ENCODE measurements around the gene DNM2. TPM values are rescaled to one million over a fixed set of nuclear protein-coding genes. Genes with fewer than 3 reads are reported as not detected.

Gene DNM2
- total RNA-seq, 4 donors from 2014 or later: 135 to 322 (median 173) TPM

GRCh38 chr19:10819124-10820060 lies 101.5 kb downstream of the DNM2 start:
- Histone ChIP-seq H3K27me3 (no peaks in the 10 kb centered on the region), H3K36me3 (peaks cover 71% of the 10 kb centered on the region), H3K27ac (no peak overlapping the region), H3K4me3 (no peak overlapping the region), H3K9me3 (no peaks in the 10 kb centered on the region), H3K4me1 (peaks cover 14% of the 10 kb centered on the region)
- no peak for DNase-seq (ENCODE audit: low spot score in 2 of 2)
- TF ChIP-seq EP300 (IDR thresholded peaks at IDR 0.05) (no peak), POLR2AphosphoS5 (IDR thresholded peaks at IDR 0.05) (no peak), POLR2A (IDR thresholded peaks at IDR 0.05) (no peak)
- TF ChIP-seq, protein P1, sequence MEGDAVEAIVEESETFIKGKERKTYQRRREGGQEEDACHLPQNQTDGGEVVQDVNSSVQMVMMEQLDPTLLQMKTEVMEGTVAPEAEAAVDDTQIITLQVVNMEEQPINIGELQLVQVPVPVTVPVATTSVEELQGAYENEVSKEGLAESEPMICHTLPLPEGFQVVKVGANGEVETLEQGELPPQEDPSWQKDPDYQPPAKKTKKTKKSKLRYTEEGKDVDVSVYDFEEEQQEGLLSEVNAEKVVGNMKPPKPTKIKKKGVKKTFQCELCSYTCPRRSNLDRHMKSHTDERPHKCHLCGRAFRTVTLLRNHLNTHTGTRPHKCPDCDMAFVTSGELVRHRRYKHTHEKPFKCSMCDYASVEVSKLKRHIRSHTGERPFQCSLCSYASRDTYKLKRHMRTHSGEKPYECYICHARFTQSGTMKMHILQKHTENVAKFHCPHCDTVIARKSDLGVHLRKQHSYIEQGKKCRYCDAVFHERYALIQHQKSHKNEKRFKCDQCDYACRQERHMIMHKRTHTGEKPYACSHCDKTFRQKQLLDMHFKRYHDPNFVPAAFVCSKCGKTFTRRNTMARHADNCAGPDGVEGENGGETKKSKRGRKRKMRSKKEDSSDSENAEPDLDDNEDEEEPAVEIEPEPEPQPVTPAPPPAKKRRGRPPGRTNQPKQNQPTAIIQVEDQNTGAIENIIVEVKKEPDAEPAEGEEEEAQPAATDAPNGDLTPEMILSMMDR (IDR thresholded peaks at IDR 0.05): no peak
- 94% methylated on average over 26 of the region's 27 CpGs for WGBS

DNA sequence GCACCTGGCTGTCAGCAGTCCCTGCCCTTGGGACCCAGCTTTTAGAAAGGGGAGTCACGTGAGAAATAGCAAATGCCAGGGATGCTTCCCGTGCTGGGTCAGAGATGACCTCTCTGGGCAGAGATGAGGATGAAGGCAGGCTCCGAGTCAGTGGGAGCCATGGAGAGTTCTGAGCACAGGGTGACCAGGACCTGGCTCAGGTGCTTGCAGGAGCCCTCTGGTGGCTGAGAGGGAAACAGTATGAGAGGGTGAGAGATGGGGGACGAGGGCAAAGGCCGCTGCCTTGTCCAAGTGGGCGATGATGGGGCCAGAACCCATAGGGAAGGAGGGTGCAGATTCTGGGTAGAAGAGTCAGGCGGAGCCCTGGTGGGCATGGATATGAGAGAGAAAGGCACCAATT lies 102.3 kb downstream of the DNM2 start:
- peaks cover 71% of the 10 kb centered on the region for H3K36me3 ChIP-seq
- DNase-seq (ENCODE audit: low spot score in 2 of 2): no peak
- no peak overlapping the region for H3K27ac ChIP-seq
- 88% methylated on average over 7 of the region's 7 CpGs for WGBS
- no peaks in the 10 kb centered on the region for H3K27me3 ChIP-seq
- peaks cover 14% of the 10 kb centered on the region for H3K4me1 ChIP-seq
- no peaks in the 10 kb centered on the region for H3K9me3 ChIP-seq
- TF ChIP-seq EP300 (IDR thresholded peaks at IDR 0.05) (no peak), POLR2A (IDR thresholded peaks at IDR 0.05) (no peak), POLR2AphosphoS5 (IDR thresholded peaks at IDR 0.05) (no peak)
- TF ChIP-seq, protein P1 (IDR thresholded peaks at IDR 0.05): no peak
- H3K4me3 ChIP-seq: no peak overlapping the region

DNA sequence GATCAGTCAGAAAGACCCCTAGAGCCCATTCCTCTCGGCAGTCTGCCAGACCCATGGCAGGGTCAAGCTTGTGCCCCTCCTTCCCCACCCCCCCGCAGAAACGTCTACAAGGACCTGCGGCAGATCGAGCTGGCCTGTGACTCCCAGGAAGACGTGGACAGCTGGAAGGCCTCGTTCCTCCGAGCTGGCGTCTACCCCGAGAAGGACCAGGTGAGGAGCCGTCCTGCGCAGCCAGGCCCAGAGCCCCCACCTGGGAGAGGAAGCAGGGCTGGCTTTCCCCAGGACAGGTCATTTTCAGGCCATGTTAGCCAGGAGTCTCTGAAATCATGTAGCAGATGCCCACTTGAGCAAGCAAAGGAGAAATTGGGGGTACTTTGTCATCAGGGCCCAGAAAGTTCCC lies 105.8 kb downstream of the DNM2 start:
- H3K4me1 ChIP-seq: no peaks in the 10 kb centered on the region
- 96% methylated on average over 12 of the region's 12 CpGs for WGBS

DNA sequence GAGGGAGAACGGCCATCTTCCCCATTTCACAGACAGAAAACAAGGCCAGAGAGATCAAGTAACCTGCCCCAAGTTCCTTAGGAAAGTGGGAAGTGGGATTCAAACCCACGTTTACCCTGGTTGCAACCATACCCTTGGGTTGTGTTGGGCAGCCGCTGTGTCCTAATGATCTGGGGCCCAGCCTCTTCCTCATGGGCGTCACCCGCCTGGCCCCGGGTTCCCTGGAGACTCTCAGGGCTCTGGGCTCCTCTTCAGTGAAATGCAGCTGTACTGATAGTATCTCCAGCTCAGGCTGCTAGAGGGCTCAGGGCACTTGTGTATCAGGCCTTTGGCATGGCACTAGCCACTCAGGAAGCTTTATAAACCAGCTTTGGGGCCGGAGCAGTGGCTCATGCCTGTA lies 108.4 kb downstream of the DNM2 start:
- H3K4me1 ChIP-seq: no peaks in the 10 kb centered on the region
- peaks cover 97% of the 10 kb centered on the region for H3K36me3 ChIP-seq
- H3K27ac ChIP-seq: no peak overlapping the region
- DNase-seq (ENCODE audit: low spot score in 2 of 2): no peak
- WGBS: 77% methylated on average over 4 of the region's 7 CpGs
- no peaks in the 10 kb centered on the region for H3K27me3 ChIP-seq
- TF ChIP-seq POLR2A (IDR thresholded peaks at IDR 0.05): no peak
- TF ChIP-seq POLR2AphosphoS5 (IDR thresholded peaks at IDR 0.05): no peak
- TF ChIP-seq, protein P1 (IDR thresholded peaks at IDR 0.05): no peak
- no peak for TF ChIP-seq EP300 (IDR thresholded peaks at IDR 0.05)
- no peak overlapping the region for H3K4me3 ChIP-seq
- no peaks in the 10 kb centered on the region for H3K9me3 ChIP-seq

More for the DNA sequence above, 105.8 kb downstream of the DNM2 start:
- no peaks in the 10 kb centered on the region for H3K9me3 ChIP-seq
- no peak overlapping the region for H3K4me3 ChIP-seq
- TF ChIP-seq EP300 (IDR thresholded peaks at IDR 0.05) (no peak), POLR2A (IDR thresholded peaks at IDR 0.05) (no peak), POLR2AphosphoS5 (IDR thresholded peaks at IDR 0.05) (no peak)
- TF ChIP-seq, protein P1 (IDR thresholded peaks at IDR 0.05): no peak
- H3K27ac ChIP-seq: no peak overlapping the region
- no peak for DNase-seq (ENCODE audit: low spot score in 2 of 2)
- no peaks in the 10 kb centered on the region for H3K27me3 ChIP-seq
- H3K36me3 ChIP-seq: peaks cover 89% of the 10 kb centered on the region

DNA sequence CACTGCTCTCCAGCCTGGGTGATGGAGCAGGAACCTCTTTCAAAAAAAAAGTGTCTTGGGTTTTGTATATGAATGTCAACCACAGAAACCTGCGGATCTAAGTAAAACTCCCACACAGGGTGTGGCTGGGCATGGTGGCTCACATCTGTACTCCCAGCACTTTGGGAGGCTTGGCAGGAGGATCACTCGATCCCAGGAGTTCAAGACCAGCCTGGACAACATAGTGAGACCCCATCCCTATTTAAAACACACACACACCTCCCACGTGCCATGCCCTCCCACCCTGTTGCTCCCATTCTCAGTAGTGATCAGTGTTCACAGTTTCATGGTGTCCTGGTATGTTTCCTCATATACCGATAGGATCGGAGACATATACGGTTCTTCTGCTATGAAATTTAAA lies 109.0 kb downstream of the DNM2 start:
- TF ChIP-seq EP300 (IDR thresholded peaks at IDR 0.05) (no peak), POLR2A (IDR thresholded peaks at IDR 0.05) (no peak)
- TF ChIP-seq, protein P1 (IDR thresholded peaks at IDR 0.05): no peak
- H3K36me3 ChIP-seq: peaks cover 97% of the 10 kb centered on the region
- no peaks in the 10 kb centered on the region for H3K27me3 ChIP-seq
- H3K4me3 ChIP-seq: no peak overlapping the region
- no peak overlapping the region for H3K27ac ChIP-seq
- H3K4me1 ChIP-seq: no peaks in the 10 kb centered on the region
- DNase-seq (ENCODE audit: low spot score in 2 of 2): no peak
- H3K9me3 ChIP-seq: no peaks in the 10 kb centered on the region
- 88% methylated on average over 6 of the region's 6 CpGs for WGBS

All from suprapubic skin (tissue), 4 donors.